ENCODE data around the gene LIMD2. TPM values are rescaled to one million over a fixed set of nuclear protein-coding genes. Genes with fewer than 3 reads are reported as not detected.

Gene LIMD2
- total and polyA plus RNA-seq, 2 of the 8 experiments (the other 6 are each of a cell fraction or from before 2014, with no cell fraction given) = 72.0 to 77.2 TPM

GRCh38 chr17:63705657-63706056 lies 5.7 kb upstream of the LIMD2 start:
- Histone ChIP-seq H3K79me1 (ENCODE audit: low read depth, low read length) (0 out of 2 replicates have a peak, but pooled peaks cover 3% of the 10 kb centered on the region), H3K9me3 (ENCODE audit: insufficient read depth in 2 of 2, low read depth in 1 of 2, low read length in 1 of 2) (no peaks in the 10 kb centered on the region), H3K27ac (ENCODE audit: low read depth, low read length) (no peak overlapping the region), H3K4me3 (ENCODE audit: extremely low read depth in 1 of 4, insufficient read depth in 2 of 4, low read depth in 3 of 4, low read length in 4 of 4) (no peak overlapping the region), H2AFZ (ENCODE audit: low read length) (no peak overlapping the region), H2BK15ac (ENCODE audit: low read length) (no peak overlapping the region), H3K56ac (replicated peaks; ENCODE audit: insufficient read length, low read depth, low read length) (no peak overlapping the region), H3K9ac (replicated peaks in 1 of 4; ENCODE audit: extremely low read depth in 1 of 4, low read depth in 3 of 4, low read length in 3 of 4) (no peak overlapping the region), H2AK5ac (ENCODE audit: low read depth, low read length) (no peak overlapping the region), H3K23ac (ENCODE audit: insufficient read length) (no peak overlapping the region), H3K79me2 (ENCODE audit: control insufficient read depth in 1 of 2, insufficient read depth in 2 of 2, low read length in 2 of 2) (no peaks in the 10 kb centered on the region; a peak in 1 of 4 replicates), H4K8ac (ENCODE audit: extremely low read depth, insufficient read depth, low read length) (no peak overlapping the region), H2BK20ac (ENCODE audit: low read length) (no peak overlapping the region), H3K18ac (ENCODE audit: extremely low read depth, low read length) (no peak overlapping the region), H3K36me3 (ENCODE audit: control insufficient read depth in 2 of 4, insufficient read depth in 4 of 4, low read length in 3 of 4) (peaks cover 2 to 18% (median 8%) of the 10 kb centered on the region in 4 experiments; a peak in 5 of 8 replicates), H3K4ac (replicated peaks; ENCODE audit: insufficient read length, low read depth, low read length) (no peak overlapping the region), H3K23me2 (ENCODE audit: low read depth, low read length) (peaks cover 6% of the 10 kb centered on the region; the same call in 1 of the 2 replicates), H4K20me1 (replicated peaks in 1 of 2; ENCODE audit: control insufficient read depth in 1 of 2, insufficient read depth in 2 of 2, low read length in 2 of 2) (peaks cover 4 to 9% of the 10 kb centered on the region in 2 experiments), H3K4me1 (replicated peaks in 1 of 4; ENCODE audit: control insufficient read depth in 3 of 4, insufficient read depth in 4 of 4, low read length in 3 of 4) (peaks cover 3 to 14% (median 7%) of the 10 kb centered on the region in 4 experiments; a peak in 5 of 7 replicates), H3K14ac (ENCODE audit: insufficient read length) (no peak overlapping the region), H2BK120ac (replicated peaks; ENCODE audit: low read depth, low read length) (no peak overlapping the region), H2BK12ac (ENCODE audit: low read depth, low read length) (no peak overlapping the region), H4K91ac (replicated peaks; ENCODE audit: insufficient read length, low read length) (no peak overlapping the region), H4K5ac (ENCODE audit: insufficient read length, low read depth, low read length) (no peak overlapping the region), H2BK5ac (ENCODE audit: low read depth, low read length) (no peak overlapping the region), H3K27me3 (replicated peaks in 1 of 4; ENCODE audit: control insufficient read depth in 3 of 4, extremely low read depth in 1 of 4, insufficient read depth in 3 of 4, low read length in 3 of 4) (peaks cover 0 to 5% (median 0%) of the 10 kb centered on the region in 4 experiments; a peak in 3 of 7 replicates), H3K4me2 (ENCODE audit: insufficient read depth in 1 of 2, low read depth in 2 of 2, low read length in 2 of 2) (no peak overlapping the region)
- FAIRE-seq = no peak
- ChIA-PET POLR2A (ENCODE audit: partially characterized antibody) (interaction anchor here (0.8 to 1.9 kb wide), 3 partner anchors 10 to 108 kb away, joined by 3 to 7 read pairs (median 3); partner anchors contain the start of genes CCDC47 and DDX42), CTCF (ENCODE audit: partially characterized antibody) (interaction anchor here (0.6 to 7.0 kb wide), 3 partner anchors 9 to 880 kb away, joined by 3 to 65 read pairs (median 4); no protein-coding TSS in a partner anchor)
- DNase-seq (ENCODE audit: low read depth in 1 of 2, low spot score in 2 of 2) = no peak
- 93% methylated on average over 3 of the region's 3 CpGs; no CpG with 5 or more reads in 1 of the 2 experiments for WGBS, 2 experiments (ENCODE audit: extremely low coverage in 1 of 2, insufficient coverage in 1 of 2, insufficient read length in 1 of 2, insufficient replicate concordance in 2 of 2, low coverage in 1 of 2, low lambda C conversion rate in 2 of 2, missing lambda C conversion rate in 1 of 2)
- TF ChIP-seq SP1 (IDR thresholded peaks at IDR 0.05; ENCODE audit: low read depth, low read length) = no peak
- TF ChIP-seq BCL11A (IDR thresholded peaks at IDR 0.05; ENCODE audit: low read depth in 2 of 2, low read length in 2 of 2) = no peak
- TF ChIP-seq ZNF274 (IDR thresholded peaks at IDR 0.05; ENCODE audit: borderline replicate concordance, extremely low read depth, low read length) = no peak
- TF ChIP-seq CHD1 (IDR thresholded peaks at IDR 0.05; ENCODE audit: low read depth, low read length) = no peak
- no peak for TF ChIP-seq SRF (IDR thresholded peaks at IDR 0.05; ENCODE audit: low read depth, low read length)
- no peak for TF ChIP-seq CBX5 (IDR thresholded peaks at IDR 0.05; ENCODE audit: low read depth, low read length)
- no peak for TF ChIP-seq USF2 (IDR thresholded peaks at IDR 0.05; ENCODE audit: low read length)
- TF ChIP-seq MAX (IDR thresholded peaks at IDR 0.05) = no peak
- TF ChIP-seq SIRT6 (IDR thresholded peaks at IDR 0.05; ENCODE audit: low read length) = no peak
- no peak for TF ChIP-seq EZH2 (IDR thresholded peaks at IDR 0.05; ENCODE audit: low read depth, low read length, severe bottlenecking)
- TF ChIP-seq JUN (IDR thresholded peaks at IDR 0.05; ENCODE audit: low read depth, low read length) = no peak
- TF ChIP-seq FOSL1 (IDR thresholded peaks at IDR 0.05; ENCODE audit: insufficient read depth, low read depth, low read length) = no peak
- TF ChIP-seq PHF8 (conservative IDR thresholded peaks at IDR 0.05; ENCODE audit: low read depth, low read length) = no peak
